ENCODE results near the gene FADS6.

FADS6 gene, protein sequence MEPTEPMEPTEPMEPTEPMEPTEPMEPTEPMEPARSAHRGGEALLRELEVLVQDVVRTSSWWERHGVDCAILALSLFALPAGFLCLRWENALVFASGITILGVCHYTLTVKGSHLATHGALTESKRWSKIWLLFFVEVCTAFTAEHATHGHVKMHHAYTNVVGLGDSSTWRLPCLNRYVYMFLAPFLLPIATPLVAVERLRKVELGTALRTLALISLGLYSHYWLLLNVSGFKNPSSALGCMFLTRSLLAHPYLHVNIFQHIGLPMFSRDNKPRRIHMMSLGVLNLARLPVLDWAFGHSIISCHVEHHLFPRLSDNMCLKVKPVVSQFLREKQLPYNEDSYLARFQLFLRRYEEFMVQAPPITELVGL

GRCh38 chr17:74892974-74893911 is at the start of gene FADS6:
FADS6 (minus strand) TSS chr17:74893633; CDS start chr17:74893595, 38 bp downstream.
- DNase-seq (ENCODE audit: insufficient read length, low spot score): no peak
- FAIRE-seq: no peak
- no peak for TF ChIP-seq POLR2A (IDR thresholded peaks at IDR 0.05; ENCODE audit: low read depth, low read length)

GRCh38 chr17:74941128-74941725 is 47.8 kb upstream of the FADS6 start:
- DNase-seq (ENCODE audit: insufficient read length, low spot score) (no peak), FAIRE-seq (no peak)
- TF ChIP-seq POLR2A (IDR thresholded peaks at IDR 0.05; ENCODE audit: low read depth, low read length): no peak

- no peak for TF ChIP-seq POLR2A (IDR thresholded peaks at IDR 0.05; ENCODE audit: low read depth, low read length)
- FAIRE-seq (no peak), DNase-seq (ENCODE audit: insufficient read length, low spot score) (no peak)
Observed at GRCh38 chr17:74939534-74939933, 46.1 kb upstream of the FADS6 start.

DNA sequence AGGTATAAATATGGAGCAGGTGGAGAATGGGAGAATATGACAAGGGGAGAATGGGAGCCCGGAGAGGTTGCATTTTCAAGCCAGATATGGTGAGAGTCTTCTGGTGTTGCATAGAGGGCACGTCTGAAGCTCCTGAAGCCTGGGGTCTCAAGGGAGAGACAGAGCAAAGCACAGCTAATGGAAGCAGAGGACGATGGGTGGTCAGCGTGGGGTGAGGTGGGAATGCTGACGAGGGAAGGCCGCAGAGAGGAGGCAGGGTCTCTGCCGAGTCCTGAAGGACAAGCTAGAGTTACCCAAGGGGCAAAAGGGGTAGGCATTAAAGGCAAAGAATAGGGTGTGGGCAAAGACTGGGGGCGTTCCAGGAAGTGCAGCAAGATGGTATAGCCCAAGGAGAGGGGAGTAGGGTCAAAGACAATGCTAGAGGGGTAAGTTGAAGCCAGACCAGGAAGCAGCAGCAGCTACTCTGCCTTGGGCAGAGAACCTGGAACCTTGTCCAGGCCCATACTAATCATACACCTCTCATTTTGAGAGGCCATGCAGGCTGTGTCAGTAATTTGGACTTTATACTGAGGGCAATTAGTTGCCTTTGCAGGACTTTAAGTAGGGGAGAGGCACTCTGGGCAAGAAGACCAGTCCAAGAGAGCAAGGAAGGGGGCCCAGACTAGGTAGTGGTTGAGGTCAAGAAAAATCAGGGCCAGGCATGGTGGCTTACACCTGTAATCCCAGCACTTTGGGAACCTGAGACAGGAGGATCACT is 44.9 kb upstream of the FADS6 start:
- TF ChIP-seq POLR2A (IDR thresholded peaks at IDR 0.05; ENCODE audit: low read depth, low read length): no peak

GRCh38 chr17:74937064-74938051 is 43.9 kb upstream of the FADS6 start:
- no peak for FAIRE-seq
- TF ChIP-seq POLR2A (IDR thresholded peaks at IDR 0.05; ENCODE audit: low read depth, low read length): no peak
- DNase-seq (ENCODE audit: insufficient read length, low spot score): no peak

More for the DNA sequence above, 44.9 kb upstream of the FADS6 start:
- FAIRE-seq (no peak), DNase-seq (ENCODE audit: insufficient read length, low spot score) (no peak)

DNA sequence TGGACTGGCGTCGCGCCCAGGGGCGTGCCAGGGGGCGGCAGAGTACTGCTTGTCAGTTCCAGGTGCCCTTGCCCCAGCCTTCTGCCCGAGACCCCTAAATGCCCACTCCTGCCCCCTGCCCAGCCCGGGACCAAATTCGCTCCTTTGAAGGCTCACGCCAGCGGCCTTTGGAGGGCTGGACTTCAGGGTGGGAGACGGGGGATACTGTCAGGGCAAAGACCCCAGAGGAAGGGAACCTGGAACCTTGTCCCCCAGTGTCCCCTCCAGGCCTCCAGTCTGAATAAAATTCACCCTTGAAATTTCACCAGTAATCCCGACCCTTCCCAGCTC is 43.0 kb upstream of the FADS6 start:
- DNase-seq (ENCODE audit: insufficient read length, low spot score): no peak
- no peak for FAIRE-seq
- no peak for TF ChIP-seq POLR2A (IDR thresholded peaks at IDR 0.05; ENCODE audit: low read depth, low read length)

DNA sequence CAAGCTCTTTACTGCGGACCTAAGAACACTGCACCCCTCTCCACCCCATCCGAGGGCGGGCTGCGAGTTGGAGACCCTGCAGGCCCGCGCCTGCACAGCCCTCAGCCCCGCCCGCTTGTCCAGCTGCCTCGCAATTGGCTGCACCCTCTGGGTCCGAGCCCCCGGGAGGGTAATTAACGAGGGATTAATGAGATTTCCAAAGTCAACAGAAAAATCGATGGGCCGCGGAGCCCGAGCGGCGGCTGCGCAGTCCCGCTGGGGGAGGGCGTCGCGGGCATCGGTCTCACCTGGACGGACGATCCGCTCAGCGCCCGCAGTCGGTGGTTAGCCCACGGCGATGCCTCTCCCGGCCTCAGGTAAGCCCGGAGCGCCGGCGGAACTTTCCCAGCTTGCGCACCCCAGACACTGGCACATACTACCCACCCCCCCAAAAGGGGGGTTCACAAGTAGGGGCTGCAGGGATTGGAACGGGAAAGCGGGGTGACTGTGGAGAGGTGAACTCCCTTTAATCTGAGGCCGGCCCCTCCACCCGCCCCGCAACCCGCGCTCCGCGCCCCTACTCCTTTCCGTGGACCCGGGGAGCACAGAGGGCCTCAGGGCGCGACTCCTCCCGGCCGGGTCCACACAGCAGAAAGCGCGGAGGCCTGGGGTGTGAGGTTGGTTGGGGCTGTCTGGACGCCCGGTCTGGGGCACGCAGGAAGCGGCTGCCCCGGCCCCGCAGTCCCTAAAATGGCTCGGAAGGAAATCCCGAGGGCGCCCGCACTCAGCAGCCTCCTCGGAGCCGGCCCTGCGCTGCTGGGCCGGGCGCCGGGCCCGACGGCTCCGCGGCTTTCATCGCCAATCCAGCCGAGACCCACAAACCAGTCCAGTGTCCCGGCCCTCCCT is 42.4 kb upstream of the FADS6 start, which contains the start of gene OTOP3:
OTOP3 (plus strand) TSS at position 314 of the 885 bp plus-strand sequence; CDS start at position 338, 24 bp downstream.
- FAIRE-seq (no peak), DNase-seq (ENCODE audit: insufficient read length, low spot score) (no peak)
- TF ChIP-seq POLR2A (IDR thresholded peaks at IDR 0.05; ENCODE audit: low read depth, low read length): no peak

DNA sequence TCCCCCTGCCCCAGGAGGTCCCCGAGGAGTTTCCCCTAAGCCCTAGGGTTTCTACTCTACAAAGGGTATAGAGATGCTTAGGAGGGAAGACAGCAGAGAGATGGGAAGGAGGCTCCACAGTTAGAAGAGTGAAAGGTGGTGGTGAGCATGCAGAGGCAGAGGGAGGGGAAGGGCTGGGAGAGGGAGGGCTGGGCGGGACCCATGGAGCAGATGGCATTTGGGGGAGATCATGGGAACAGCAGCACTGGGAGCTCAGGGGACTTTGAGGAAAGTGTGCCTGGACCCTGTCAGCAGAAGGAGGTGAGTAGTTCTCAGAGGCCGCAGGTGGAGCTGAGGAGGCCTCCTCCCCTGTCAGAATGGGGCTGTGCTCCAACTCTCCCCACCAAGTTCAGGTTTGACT is 41.6 kb upstream of the FADS6 start:
- no peak for FAIRE-seq
- TF ChIP-seq POLR2A (IDR thresholded peaks at IDR 0.05; ENCODE audit: low read depth, low read length): no peak
- DNase-seq (ENCODE audit: insufficient read length, low spot score): no peak

DNA sequence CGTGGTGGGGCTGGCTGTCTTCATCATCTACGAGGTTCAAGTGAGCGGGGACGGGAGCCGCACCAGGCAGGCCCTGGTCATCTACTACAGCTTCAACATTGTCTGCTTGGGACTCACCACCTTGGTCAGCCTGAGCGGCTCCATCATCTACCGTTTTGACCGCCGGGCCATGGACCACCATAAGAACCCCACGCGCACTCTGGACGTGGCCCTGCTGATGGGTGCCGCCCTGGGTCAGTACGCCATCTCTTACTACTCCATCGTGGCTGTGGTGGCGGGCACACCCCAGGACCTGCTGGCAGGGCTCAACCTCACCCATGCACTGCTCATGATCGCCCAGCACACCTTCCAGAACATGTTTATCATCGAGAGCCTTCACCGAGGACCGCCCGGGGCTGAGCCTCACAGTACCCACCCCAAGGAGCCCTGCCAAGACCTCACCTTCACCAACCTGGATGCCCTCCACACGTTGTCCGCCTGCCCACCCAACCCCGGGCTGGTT is 37.2 kb upstream of the FADS6 start:
- FAIRE-seq: no peak
- no peak for TF ChIP-seq POLR2A (IDR thresholded peaks at IDR 0.05; ENCODE audit: low read depth, low read length)
- no peak for DNase-seq (ENCODE audit: insufficient read length, low spot score)

GRCh38 chr17:74928786-74929185 is 35.4 kb upstream of the FADS6 start:
- TF ChIP-seq POLR2A (IDR thresholded peaks at IDR 0.05; ENCODE audit: low read depth, low read length): no peak
- DNase-seq (ENCODE audit: insufficient read length, low spot score) (no peak), FAIRE-seq (no peak)

- no peak for TF ChIP-seq POLR2A (IDR thresholded peaks at IDR 0.05; ENCODE audit: low read depth, low read length)
- FAIRE-seq (no peak), DNase-seq (ENCODE audit: insufficient read length, low spot score) (no peak)
Observed at GRCh38 chr17:74925242-74925641, 31.8 kb upstream of the FADS6 start.
